Stimulated activated memory B cell treated with anti-CD40 and anti-IgM and Interleukin-4, amounts not matched to agents 10 μg/mL and 1 μg/mL and 100 μg/mL, for 72 hours (primary cell): Measurements from ENCODE around the gene HOXC12.
A peak's percentile ranks its signal among the peaks of the same experiment; 100 is the strongest.

Experiments used
- ATAC-seq: fragments of 150-1000 bp; cut with Tn5 transposase; 2 replicates; pipeline ENCODE4 v1.10.0; 2021
- H3K27ac Mint-ChIP-seq: one replicate; pipeline ENCODE4 v1.8.0; 2022; ENCODE audit warnings: mild to moderate bottlenecking, mixed read lengths
- H3K27me3 Mint-ChIP-seq: one replicate; pipeline ENCODE4 v1.8.0; 2022; ENCODE audit warnings: mixed read lengths
- H3K36me3 Mint-ChIP-seq: one replicate; pipeline ENCODE4 v1.8.0; 2022; ENCODE audit warnings: mixed read lengths
- H3K4me1 Mint-ChIP-seq: one replicate; pipeline ENCODE4 v1.8.0; 2022; ENCODE audit warnings: mixed read lengths
- H3K4me3 Mint-ChIP-seq: one replicate; pipeline ENCODE4 v1.8.0; 2022; ENCODE audit warnings: mild to moderate bottlenecking, moderate library complexity, mixed read lengths
- H3K9me3 Mint-ChIP-seq: one replicate; pipeline ENCODE4 v1.8.0; 2022; ENCODE audit warnings: mixed read lengths

Gene HOXC12

DNA sequence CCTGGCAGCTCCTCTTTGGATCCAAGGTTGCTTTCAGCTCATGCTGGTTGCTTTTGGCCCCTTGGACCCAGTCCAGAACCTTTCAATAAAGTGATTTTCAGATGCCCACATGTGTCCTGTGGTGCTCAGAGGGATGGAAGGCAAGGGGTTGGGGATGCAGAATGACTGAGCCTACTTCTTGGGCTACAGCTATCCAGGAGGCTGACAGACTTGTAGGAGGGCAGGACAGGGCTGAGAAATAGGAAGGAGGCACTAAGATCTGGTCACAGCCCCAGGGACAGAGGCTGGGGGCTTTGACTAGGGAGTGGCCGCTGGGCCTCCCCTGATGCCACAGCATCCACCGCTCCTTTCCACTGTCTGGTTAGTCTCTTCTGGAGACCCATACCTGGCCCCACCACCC is 17.0 kb downstream of the HOXC12 start:
- no peak for ATAC-seq

DNA sequence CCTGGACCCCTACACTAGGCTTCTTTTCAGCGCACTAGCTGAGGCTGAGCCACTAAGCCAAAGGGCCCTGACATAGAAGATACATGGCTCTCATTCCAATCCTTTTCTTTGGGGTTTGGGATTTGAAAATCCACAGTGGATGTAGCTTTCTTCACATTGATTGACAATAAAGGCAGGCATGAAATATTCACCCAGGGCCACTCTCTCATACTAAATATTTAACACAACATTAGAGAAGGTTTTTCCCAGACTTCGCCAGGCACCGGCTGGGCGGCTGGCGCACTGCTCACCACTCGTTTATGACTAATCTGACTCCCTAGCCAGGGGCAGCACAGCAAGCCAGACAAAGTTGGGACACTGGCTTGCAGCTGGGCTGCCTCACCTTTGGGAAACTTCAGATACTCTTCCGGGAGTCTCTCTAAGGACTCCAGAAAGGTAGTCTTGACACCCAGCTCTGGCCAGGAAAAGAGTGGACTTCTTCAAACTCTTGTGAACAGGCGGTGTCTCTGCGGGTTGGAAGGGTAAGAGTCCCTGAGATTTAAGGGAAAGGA is 17.5 kb downstream of the HOXC12 start:
- Mint-ChIP-seq H3K4me1 (peaks cover 9% of the 10 kb centered on the region), H3K27me3 (peaks cover 87% of the 10 kb centered on the region), H3K9me3 (peaks cover 2% of the 10 kb centered on the region), H3K27ac (no peak overlapping the region), H3K4me3 (no peak overlapping the region), H3K36me3 (no peaks in the 10 kb centered on the region)
- no peak for ATAC-seq

More for the DNA sequence above, 17.0 kb downstream of the HOXC12 start:
- H3K9me3 Mint-ChIP-seq = peaks cover 2% of the 10 kb centered on the region
- H3K36me3 Mint-ChIP-seq = no peaks in the 10 kb centered on the region
- H3K27me3 Mint-ChIP-seq = peaks cover 87% of the 10 kb centered on the region
- H3K27ac Mint-ChIP-seq = no peak overlapping the region
- peaks cover 10% of the 10 kb centered on the region for H3K4me1 Mint-ChIP-seq
- no peak overlapping the region for H3K4me3 Mint-ChIP-seq

DNA sequence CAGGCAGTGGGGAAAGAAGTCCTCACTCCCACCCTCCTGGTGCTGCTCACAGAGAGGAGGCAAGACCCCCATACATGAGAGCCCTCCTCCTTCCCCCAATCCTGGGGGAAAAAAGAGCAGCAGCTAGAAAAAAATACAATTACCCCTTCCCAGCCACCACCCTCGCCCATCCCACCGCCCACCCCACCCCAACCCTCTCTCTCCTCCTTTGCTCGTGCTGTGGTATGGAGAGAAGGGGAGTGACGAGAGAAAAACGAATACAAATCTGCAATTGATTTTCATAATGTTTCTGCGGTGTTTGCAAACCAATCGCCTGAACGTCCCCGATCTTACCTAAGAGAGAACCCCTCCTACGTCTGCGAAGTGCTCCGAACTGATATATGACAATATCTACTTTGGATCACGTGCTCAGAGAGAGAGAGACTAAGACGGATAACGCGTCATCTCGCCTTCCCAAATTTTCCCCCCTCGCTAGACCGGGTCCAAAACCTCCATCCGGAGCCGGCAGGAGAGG is 18.1 kb downstream of the HOXC12 start, which contains the start of gene HOXC11:
HOXC11 (plus strand) TSS at position 405 of the 514 bp plus-strand sequence. CDS start 116 bp downstream, outside the sequence.
- no peaks in the 10 kb centered on the region for H3K36me3 Mint-ChIP-seq
- ATAC-seq = no peak
- peaks cover 87% of the 10 kb centered on the region for H3K27me3 Mint-ChIP-seq
- H3K9me3 Mint-ChIP-seq = peaks cover 2% of the 10 kb centered on the region
- peaks cover 9% of the 10 kb centered on the region for H3K4me1 Mint-ChIP-seq
- no peak within 1 kb of the TSS for H3K27ac Mint-ChIP-seq
- H3K4me3 Mint-ChIP-seq = no peak within 1 kb of the TSS

DNA sequence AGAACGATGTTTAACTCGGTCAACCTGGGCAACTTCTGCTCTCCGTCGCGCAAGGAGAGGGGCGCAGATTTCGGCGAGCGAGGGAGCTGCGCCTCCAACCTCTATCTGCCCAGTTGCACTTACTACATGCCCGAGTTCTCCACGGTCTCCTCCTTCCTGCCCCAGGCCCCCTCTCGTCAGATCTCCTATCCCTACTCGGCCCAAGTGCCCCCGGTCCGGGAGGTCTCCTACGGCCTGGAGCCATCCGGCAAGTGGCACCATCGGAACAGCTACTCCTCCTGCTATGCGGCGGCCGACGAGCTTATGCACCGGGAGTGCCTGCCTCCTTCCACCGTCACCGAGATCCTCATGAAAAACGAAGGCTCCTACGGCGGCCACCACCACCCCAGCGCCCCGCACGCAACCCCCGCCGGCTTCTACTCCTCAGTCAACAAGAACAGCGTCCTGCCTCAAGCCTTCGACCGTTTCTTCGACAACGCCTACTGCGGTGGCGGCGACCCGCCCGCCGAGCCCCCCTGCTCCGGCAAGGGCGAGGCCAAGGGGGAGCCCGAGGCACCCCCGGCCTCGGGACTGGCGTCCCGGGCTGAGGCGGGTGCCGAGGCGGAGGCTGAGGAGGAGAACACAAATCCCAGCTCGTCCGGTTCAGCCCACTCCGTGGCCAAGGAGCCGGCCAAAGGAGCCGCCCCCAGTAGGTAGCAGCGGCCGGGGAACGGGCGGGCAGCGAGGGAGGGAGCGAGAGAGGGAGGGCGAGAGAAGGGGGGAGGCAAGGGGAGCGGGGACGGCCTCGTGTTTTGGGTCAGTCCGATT is 18.7 kb downstream of the HOXC12 start:
- ATAC-seq = no peak
- no peaks in the 10 kb centered on the region for H3K36me3 Mint-ChIP-seq
- H3K4me3 Mint-ChIP-seq = no peak overlapping the region
- H3K9me3 Mint-ChIP-seq = peaks cover 2% of the 10 kb centered on the region
- H3K27ac Mint-ChIP-seq = no peak overlapping the region
- peaks cover 87% of the 10 kb centered on the region for H3K27me3 Mint-ChIP-seq
- peaks cover 9% of the 10 kb centered on the region for H3K4me1 Mint-ChIP-seq

DNA sequence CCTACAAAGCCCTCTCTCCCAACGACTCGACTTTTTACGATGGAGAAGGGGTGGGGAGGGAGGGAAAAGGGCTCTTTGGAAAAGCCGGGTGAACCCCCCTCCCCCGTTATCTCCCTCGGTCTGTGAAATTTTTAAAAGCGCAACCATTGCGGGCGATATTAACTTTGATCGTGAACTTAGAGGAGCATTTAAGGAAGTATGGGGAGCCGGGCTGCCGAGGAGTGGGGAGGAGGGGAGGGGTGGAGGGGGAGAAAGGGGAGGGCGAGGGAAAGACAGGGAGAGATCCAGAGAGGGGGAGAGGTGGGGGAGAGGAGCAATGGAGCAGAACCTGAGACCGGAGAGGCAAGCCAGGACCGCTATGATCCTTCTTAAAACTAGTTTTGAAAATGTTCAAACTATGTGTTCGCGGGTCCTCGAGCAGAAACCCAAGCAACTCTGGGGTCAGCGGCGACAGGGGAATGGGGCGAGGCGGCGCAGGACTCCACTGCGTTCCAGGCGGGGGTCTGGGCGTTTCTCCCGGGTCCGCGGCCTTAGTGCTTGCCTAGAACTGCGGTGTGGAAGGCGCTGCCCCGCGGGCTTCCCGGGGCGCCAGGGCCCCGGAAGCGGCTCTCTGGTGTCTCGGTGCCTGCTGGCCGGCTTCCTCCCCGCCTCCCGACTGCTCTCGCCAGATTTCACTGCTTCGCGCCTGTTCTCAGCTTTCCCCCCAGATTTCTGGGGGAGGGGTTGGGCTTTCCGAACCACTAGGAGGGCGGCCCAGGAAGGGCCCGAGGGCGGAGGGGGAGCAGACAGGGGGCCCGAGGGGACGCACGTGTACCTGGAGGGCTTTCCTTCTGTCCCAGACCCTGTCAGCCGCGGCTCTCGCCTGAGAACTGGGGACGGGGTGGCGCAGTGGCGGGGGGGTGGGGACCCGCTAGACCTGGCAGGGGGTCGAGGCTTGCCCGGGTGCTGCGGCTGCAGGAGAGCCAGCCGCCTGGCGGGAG is 19.7 kb downstream of the HOXC12 start, which contains the start of gene HOTAIR:
HOTAIR (minus strand) TSS at position 871 of the 980 bp plus-strand sequence.
- H3K4me3 Mint-ChIP-seq = peak within 1 kb of the TSS; percentile 57
- ATAC-seq = no peak
- peaks cover 2% of the 10 kb centered on the region for H3K9me3 Mint-ChIP-seq
- H3K27me3 Mint-ChIP-seq = peaks cover 87% of the 10 kb centered on the region
- H3K27ac Mint-ChIP-seq = no peak within 1 kb of the TSS
- H3K4me1 Mint-ChIP-seq = peaks cover 9% of the 10 kb centered on the region
- H3K36me3 Mint-ChIP-seq = no peaks in the 10 kb centered on the region

DNA sequence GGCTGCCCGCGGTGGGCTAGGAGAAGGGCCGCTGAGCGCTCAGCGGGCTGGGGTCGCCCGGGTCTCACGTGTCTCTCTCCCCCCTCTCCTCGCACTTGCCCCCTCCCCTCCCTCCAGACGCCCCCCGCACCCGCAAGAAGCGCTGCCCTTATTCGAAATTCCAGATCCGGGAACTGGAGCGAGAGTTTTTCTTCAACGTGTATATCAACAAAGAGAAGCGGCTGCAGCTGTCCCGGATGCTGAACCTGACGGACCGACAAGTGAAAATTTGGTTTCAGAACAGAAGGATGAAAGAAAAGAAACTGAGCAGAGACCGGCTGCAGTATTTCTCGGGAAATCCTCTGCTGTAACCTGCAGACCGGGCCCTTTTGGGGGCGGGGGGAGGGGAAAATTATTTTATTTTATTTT is 20.4 kb downstream of the HOXC12 start:
- Mint-ChIP-seq H3K27ac (no peak overlapping the region), H3K9me3 (peaks cover 2% of the 10 kb centered on the region), H3K4me3 (no peak overlapping the region), H3K36me3 (no peaks in the 10 kb centered on the region), H3K27me3 (peaks cover 87% of the 10 kb centered on the region), H3K4me1 (peaks cover 10% of the 10 kb centered on the region)
- ATAC-seq = no peak

DNA sequence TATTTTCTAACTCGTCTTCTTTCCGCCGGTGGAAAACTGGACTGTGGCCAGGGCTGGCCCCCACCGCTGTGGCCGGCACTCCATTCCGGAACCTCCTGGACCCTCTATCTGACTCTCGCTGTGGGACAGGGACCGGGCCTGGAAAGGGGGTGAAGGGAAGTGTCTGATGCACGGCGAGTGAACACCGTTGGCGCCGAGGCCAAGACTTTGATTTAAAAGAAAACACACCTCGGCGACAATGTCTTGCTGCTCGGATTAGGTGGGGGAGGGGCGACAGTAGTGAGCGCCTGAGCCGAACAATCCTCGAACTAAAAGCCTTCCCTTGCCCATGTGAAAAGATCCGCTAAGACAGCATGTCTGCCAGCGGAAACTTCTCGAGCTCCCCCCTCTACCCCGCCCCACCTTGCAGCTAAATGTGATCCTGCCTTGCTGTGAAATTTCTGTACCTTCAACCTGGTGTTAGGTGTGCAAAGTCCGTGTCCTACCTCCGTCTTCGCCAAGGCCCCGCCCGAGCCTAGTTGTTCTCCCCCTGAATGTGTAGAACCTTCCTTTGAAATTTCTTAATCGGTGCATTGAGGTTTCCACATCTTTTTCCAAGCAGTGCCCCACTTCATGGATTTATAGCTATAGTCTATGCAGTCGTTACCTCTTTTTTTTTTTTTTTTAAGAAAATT is 20.9 kb downstream of the HOXC12 start:
- no peak for ATAC-seq
- Mint-ChIP-seq H3K36me3 (no peaks in the 10 kb centered on the region), H3K4me1 (peaks cover 15% of the 10 kb centered on the region), H3K9me3 (peaks cover 2% of the 10 kb centered on the region), H3K27me3 (peaks cover 87% of the 10 kb centered on the region), H3K27ac (no peak overlapping the region), H3K4me3 (peak overlapping the region; percentile 41)

DNA sequence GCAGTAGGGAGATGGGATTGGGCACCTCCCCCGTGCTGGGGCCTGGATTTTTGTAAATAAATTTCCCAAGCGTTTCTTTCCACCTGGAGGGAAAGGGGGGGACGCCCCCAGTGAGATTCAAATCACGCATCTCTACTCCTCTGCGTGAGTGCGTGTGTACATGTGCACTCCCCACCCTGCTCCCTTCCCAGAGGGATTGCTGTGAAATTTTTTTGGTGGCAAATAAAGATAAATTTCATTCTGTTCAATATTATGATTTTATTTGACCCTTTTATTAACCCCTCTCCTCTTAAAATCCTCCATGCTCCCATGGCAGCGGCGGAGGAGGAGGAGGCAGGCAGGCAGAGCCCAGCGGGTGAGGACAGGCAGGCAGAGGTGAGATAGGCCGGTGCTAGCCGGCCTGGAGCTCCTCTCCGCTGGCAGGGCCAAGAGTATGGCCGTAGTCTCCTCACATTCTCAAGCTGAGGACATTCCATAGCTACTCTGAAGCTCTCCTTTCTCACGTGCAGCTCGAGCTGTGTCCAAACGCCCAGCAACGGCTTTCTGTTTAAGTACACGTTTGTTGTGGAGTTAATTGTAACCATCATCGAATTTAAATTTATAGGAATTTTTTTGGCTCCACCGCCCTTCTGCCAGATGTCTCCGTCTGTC is 21.6 kb downstream of the HOXC12 start:
- H3K9me3 Mint-ChIP-seq = peaks cover 2% of the 10 kb centered on the region
- peaks cover 17% of the 10 kb centered on the region for H3K4me1 Mint-ChIP-seq
- no peak overlapping the region for H3K27ac Mint-ChIP-seq
- H3K27me3 Mint-ChIP-seq = peaks cover 87% of the 10 kb centered on the region
- no peaks in the 10 kb centered on the region for H3K36me3 Mint-ChIP-seq
- ATAC-seq = no peak
- H3K4me3 Mint-ChIP-seq = no peak overlapping the region

DNA sequence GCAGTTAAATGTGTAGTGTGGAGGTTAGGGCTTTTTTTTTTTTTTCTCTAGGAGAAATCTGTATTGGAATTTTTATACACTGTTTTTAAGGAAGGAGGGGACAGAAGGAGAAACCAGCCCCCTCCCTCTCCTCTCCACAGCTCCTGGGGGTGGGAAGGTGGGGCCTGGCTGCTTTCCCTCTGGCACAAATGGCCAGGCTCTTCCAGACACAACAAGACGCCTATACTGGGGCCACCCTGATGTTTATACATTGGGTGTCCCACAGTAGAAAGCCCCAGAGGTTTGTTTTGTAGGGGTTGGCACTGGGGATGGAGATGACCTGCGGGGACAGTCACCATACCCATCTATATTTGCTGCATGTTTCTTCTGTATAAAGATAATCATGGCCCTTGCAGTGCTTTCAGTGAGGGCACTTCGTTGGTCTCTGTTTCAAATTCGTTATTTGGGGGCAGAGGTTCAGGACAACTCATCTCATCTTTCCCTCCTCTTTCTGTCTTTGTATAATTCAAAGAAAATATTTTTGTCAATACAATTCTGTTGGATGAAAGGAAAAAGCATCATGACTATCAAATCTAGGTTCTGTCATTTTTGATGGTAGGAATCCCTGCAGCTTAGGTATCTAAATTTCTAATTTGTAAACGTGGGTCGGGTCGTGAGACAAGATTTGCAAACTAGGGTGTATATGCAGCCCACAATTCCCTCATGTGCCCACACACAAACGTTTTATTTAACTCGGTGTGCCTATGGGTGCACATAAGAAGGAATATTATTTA is 22.3 kb downstream of the HOXC12 start:
- peaks cover 2% of the 10 kb centered on the region for H3K9me3 Mint-ChIP-seq
- H3K36me3 Mint-ChIP-seq = no peaks in the 10 kb centered on the region
- H3K27ac Mint-ChIP-seq = no peak overlapping the region

DNA sequence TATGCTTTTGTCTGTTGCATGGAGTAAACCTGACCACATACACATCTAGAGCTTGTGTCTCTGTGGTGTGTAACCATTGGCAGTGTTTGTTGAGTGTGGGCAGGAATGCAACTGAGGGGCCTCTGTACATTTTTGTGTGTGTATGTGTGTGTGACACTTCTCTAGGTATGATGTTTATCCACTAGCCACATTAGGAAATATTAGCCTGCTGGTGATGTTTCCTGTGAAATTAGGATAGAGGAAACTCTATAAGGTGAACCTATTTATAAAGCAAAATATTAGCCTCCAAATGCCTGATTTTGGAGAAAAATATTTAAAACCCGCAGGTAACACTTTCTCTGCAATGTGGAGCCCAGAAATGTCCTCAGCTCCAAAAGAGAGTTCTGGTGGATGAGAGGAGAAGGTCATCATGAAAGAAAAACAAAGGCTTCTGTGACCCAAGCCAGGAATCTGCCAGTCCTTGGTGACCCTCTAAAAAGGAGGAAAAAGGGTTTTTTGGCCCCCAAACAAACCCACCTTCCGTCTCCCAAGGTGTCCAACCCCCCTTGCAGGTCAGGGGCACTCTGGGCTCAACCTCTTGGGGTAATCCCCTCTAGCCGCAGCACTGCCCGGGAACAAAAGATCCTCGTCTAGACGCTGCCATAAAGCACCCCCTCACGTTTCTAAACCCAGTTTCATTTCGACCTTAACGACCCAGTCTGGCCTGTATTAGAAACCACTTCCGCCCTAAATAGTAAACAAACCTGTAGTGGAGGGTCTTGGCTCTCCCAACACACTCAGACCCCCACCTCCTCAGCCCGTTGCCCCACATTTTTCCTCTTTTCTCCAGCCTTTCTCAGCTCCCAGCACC is 23.1 kb downstream of the HOXC12 start:
- H3K4me1 Mint-ChIP-seq = peaks cover 17% of the 10 kb centered on the region
- ATAC-seq = no peak
- no peak overlapping the region for H3K27ac Mint-ChIP-seq
- H3K4me3 Mint-ChIP-seq = no peak overlapping the region
- peaks cover 2% of the 10 kb centered on the region for H3K9me3 Mint-ChIP-seq
- no peaks in the 10 kb centered on the region for H3K36me3 Mint-ChIP-seq
- peaks cover 87% of the 10 kb centered on the region for H3K27me3 Mint-ChIP-seq

More for the DNA sequence above, 22.3 kb downstream of the HOXC12 start:
- peaks cover 87% of the 10 kb centered on the region for H3K27me3 Mint-ChIP-seq
- ATAC-seq = no peak
- H3K4me3 Mint-ChIP-seq = no peak overlapping the region
- H3K4me1 Mint-ChIP-seq = peaks cover 17% of the 10 kb centered on the region

DNA sequence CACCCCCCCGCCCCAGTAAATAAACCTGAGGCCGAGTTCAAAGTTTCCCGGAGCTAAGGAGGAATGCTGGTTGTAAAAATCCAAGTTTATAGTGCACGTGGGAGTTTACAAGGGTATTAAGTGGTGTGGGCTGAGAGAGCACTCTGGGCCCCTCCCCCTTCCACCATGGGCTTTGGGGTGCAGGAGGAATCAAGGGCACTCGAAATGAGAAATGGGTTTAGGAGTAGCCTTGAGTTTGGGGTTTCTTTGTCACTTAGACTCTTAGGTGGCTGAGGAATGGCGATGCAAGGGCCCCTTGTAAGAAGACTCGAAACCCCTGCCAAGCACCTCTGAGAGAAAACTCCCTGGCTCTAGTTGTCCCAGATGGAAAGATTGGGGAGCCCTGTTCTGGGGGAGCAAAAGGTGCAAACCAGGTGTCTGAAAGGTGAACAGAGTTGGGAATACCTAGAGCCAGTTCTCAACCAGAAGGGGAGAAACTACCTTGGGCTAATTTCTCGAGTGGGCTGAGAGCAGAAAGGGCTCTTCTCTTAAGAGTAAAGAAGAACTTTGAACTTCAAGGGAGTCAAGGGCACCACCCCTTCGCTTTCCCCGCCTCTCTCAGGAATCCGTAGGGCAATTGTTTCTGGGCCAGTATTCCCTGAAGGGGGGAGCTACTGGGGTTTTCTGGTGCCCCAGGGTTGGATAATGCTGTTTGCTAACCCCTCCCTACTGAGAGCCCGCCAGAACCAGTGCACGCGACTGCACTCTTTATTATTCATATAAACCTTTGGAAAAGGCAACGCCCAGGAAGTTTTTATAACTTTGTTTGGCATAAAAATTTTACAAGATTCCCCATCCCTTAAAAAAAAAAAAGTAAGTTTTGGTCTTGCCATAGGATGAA is 24.0 kb downstream of the HOXC12 start:
- no peaks in the 10 kb centered on the region for H3K36me3 Mint-ChIP-seq
- H3K4me3 Mint-ChIP-seq = no peak overlapping the region
- H3K27me3 Mint-ChIP-seq = peaks cover 87% of the 10 kb centered on the region
- no peak overlapping the region for H3K27ac Mint-ChIP-seq
- no peak for ATAC-seq
- H3K4me1 Mint-ChIP-seq = peaks cover 13% of the 10 kb centered on the region
- peaks cover 2% of the 10 kb centered on the region for H3K9me3 Mint-ChIP-seq
